WTC11 (cell line): ENCODE measurements around the gene ARCN1. TPM values are rescaled to one million over a fixed set of nuclear protein-coding genes. Genes with fewer than 3 reads are reported as not detected.

Experiments used
- ATAC-seq: fragments of 200-7000 bp; cut with Tn5 transposase; 2 replicates; pipeline ENCODE4 v1.10.0; 2021; ENCODE audit warnings: mild to moderate bottlenecking, moderate library complexity
- CTCF ChIA-PET: fragments of 300-600 bp; sonication (Branson Sonifier 250); formaldehyde crosslinking; loops from one replicate; lab custom pipeline; 2021; ENCODE audit warnings: antibody characterized with exemption; lab: Charles Lee
- POLR2A ChIA-PET: fragments of 350-600 bp; sonication (Branson Sonifier 250); formaldehyde crosslinking; loops from one replicate; lab custom pipeline; 2021; ENCODE audit warnings: antibody characterized with exemption; lab: Charles Lee
- DNase-seq: peaks from one replicate; pipeline ENCODE4 v3.0.0; 2021; ENCODE audit warnings: low spot score
- H3K27ac Mint-ChIP-seq: 2 replicates; pipeline ENCODE4 v1.8.0; 2021; ENCODE audit warnings: mixed read lengths
- H3K27me3 Mint-ChIP-seq: 2 replicates; pipeline ENCODE4 v1.8.0; 2021; ENCODE audit warnings: low read depth, mild to moderate bottlenecking, moderate library complexity, mixed read lengths
- H3K36me3 Mint-ChIP-seq: 2 replicates; pipeline ENCODE4 v1.8.0; 2021; ENCODE audit warnings: mixed read lengths
- H3K4me1 Mint-ChIP-seq: 2 replicates; pipeline ENCODE4 v1.8.0; 2022; ENCODE audit warnings: mixed read lengths
- H3K4me3 Mint-ChIP-seq: 2 replicates; pipeline ENCODE4 v1.8.0; 2021; ENCODE audit warnings: mild to moderate bottlenecking, moderate library complexity, mixed read lengths
- H3K9me3 Mint-ChIP-seq: 2 replicates; pipeline ENCODE4 v1.8.0; 2021; ENCODE audit warnings: mixed read lengths
- CBFB ChIP-seq: sonication (generic); formaldehyde crosslinking; IDR thresholded peaks from 2 replicates; pipeline ENCODE4 v1.8.1; 2022; ENCODE audit warnings: mild to moderate bottlenecking, low read depth, missing genetic modification reagents
- E2F4 ChIP-seq: sonication (generic); formaldehyde crosslinking; IDR thresholded peaks from 2 replicates; pipeline ENCODE4 v1.8.1; 2022; ENCODE audit warnings: low read depth, mild to moderate bottlenecking, moderate library complexity, missing genetic modification reagents, borderline replicate concordance
- ERG ChIP-seq: fragments of 250-450 bp; sonication (Bioruptor Pico); IDR thresholded peaks from 2 replicates; pipeline ENCODE4 v1.8.0; 2021; ENCODE audit warnings: mild to moderate bottlenecking
- FOXP1 ChIP-seq: sonication (generic); formaldehyde crosslinking; IDR thresholded peaks from 2 replicates; pipeline ENCODE4 v1.8.0; 2022; ENCODE audit warnings: missing genetic modification reagents, mild to moderate bottlenecking, moderate library complexity, borderline replicate concordance
- GRHL2 ChIP-seq: fragments of 250-450 bp; sonication (Bioruptor Pico); IDR thresholded peaks from 2 replicates; pipeline ENCODE4 v1.8.0; 2022; ENCODE audit warnings: mild to moderate bottlenecking, moderate library complexity; ENCODE audit not compliant: insufficient replicate concordance, severe bottlenecking
- JAZF1 ChIP-seq: fragments of 250-450 bp; sonication (Bioruptor Pico); IDR thresholded peaks from 2 replicates; pipeline ENCODE4 v1.9.0; 2021; ENCODE audit warnings: moderate library complexity, mild to moderate bottlenecking, inconsistent platforms
- KAT7 ChIP-seq: sonication (generic); formaldehyde crosslinking; IDR thresholded peaks from 2 replicates; pipeline ENCODE4 v1.8.1; 2023; ENCODE audit warnings: missing genetic modification reagents, mild to moderate bottlenecking, borderline replicate concordance
- MLX ChIP-seq: sonication (generic); formaldehyde crosslinking; IDR thresholded peaks from 2 replicates; pipeline ENCODE4 v1.8.1; 2023; ENCODE audit warnings: mild to moderate bottlenecking, missing genetic modification reagents, moderate library complexity
- MYBL2 ChIP-seq: sonication (generic); formaldehyde crosslinking; IDR thresholded peaks from 2 replicates; pipeline ENCODE4 v1.8.1; 2023; ENCODE audit warnings: mild to moderate bottlenecking, moderate library complexity, missing genetic modification reagents
- NFYB ChIP-seq: sonication (generic); formaldehyde crosslinking; conservative IDR thresholded peaks from 2 replicates; pipeline ENCODE4 v1.8.0; 2022; ENCODE audit warnings: low read depth, missing genetic modification reagents
- NR1H2 ChIP-seq: sonication (generic); formaldehyde crosslinking; IDR thresholded peaks from 2 replicates; pipeline ENCODE4 v1.9.0; 2021; ENCODE audit warnings: mild to moderate bottlenecking, moderate library complexity, missing genetic modification reagents
- NR3C1 ChIP-seq: sonication (generic); formaldehyde crosslinking; conservative IDR thresholded peaks from 2 replicates; pipeline ENCODE4 v1.8.1; 2023; ENCODE audit warnings: low read depth, mild to moderate bottlenecking, missing genetic modification reagents
- PRRX2 ChIP-seq: fragments of 250-450 bp; sonication (Bioruptor Pico); IDR thresholded peaks from 2 replicates; pipeline ENCODE4 v1.8.0; 2021; ENCODE audit warnings: mild to moderate bottlenecking
- RORB ChIP-seq: fragments of 250-450 bp; sonication (Bioruptor Pico); IDR thresholded peaks from 2 replicates; pipeline ENCODE4 v1.9.0; 2021; ENCODE audit warnings: mild to moderate bottlenecking
- SMAD4 ChIP-seq: sonication (generic); formaldehyde crosslinking; IDR thresholded peaks from 2 replicates; pipeline ENCODE4 v1.8.0; 2022; ENCODE audit warnings: mild to moderate bottlenecking, missing genetic modification reagents
- SP1 ChIP-seq: sonication (generic); formaldehyde crosslinking; conservative IDR thresholded peaks from 2 replicates; pipeline ENCODE4 v1.8.1; 2022; ENCODE audit warnings: missing genetic modification reagents
- TEAD4 ChIP-seq: sonication (generic); formaldehyde crosslinking; IDR thresholded peaks from 2 replicates; pipeline ENCODE4 v1.8.0; 2022; ENCODE audit warnings: mild to moderate bottlenecking, missing genetic modification reagents
- TP53 ChIP-seq: sonication (generic); formaldehyde crosslinking; IDR thresholded peaks from 2 replicates; pipeline ENCODE4 v1.8.1; 2023; ENCODE audit warnings: mild to moderate bottlenecking, missing genetic modification reagents
- ZNF121 ChIP-seq: sonication (generic); formaldehyde crosslinking; IDR thresholded peaks from 2 replicates; pipeline ENCODE4 v1.8.0; 2023; ENCODE audit warnings: missing genetic modification reagents
- ZNF232 ChIP-seq: sonication (generic); formaldehyde crosslinking; IDR thresholded peaks from 2 replicates; pipeline ENCODE4 v1.8.0; 2022; ENCODE audit warnings: mild to moderate bottlenecking, missing genetic modification reagents
- ZNF317 ChIP-seq: sonication (generic); formaldehyde crosslinking; IDR thresholded peaks from 2 replicates; pipeline ENCODE4 v1.8.1; 2023; ENCODE audit warnings: low read depth, mild to moderate bottlenecking, moderate library complexity, missing genetic modification reagents, borderline replicate concordance
- ZNF396 ChIP-seq: fragments of 250-450 bp; sonication (Bioruptor Pico); IDR thresholded peaks from 2 replicates; pipeline ENCODE4 v1.8.0; 2021; ENCODE audit warnings: mild to moderate bottlenecking, moderate library complexity, borderline replicate concordance
- ZNF416 ChIP-seq: fragments of 250-450 bp; sonication (Bioruptor Pico); IDR thresholded peaks from 2 replicates; pipeline ENCODE4 v1.9.0; 2021; ENCODE audit warnings: mild to moderate bottlenecking, inconsistent platforms
- ZNF512 ChIP-seq: sonication (generic); formaldehyde crosslinking; IDR thresholded peaks from 2 replicates; pipeline ENCODE4 v1.8.1; 2022; ENCODE audit warnings: missing genetic modification reagents, borderline replicate concordance
- total RNA-seq: library from RNA; stranded (reverse); gene quantifications from 3 replicates; pipeline ENCODE4 v1.2.3, GENCODE V29; 2021
- TF ChIP-seq, protein P1 (sequence below): sonication (generic); formaldehyde crosslinking; IDR thresholded peaks from 2 replicates; pipeline ENCODE4 v1.8.1; 2022; ENCODE audit warnings: mild to moderate bottlenecking, missing genetic modification reagents, moderate library complexity, borderline replicate concordance
- TF ChIP-seq, protein P2 (sequence below): sonication (generic); formaldehyde crosslinking; IDR thresholded peaks from 2 replicates; pipeline ENCODE4 v1.8.0; 2022; ENCODE audit warnings: mild to moderate bottlenecking, missing genetic modification reagents
- TF ChIP-seq, protein P3 (sequence below): sonication (generic); formaldehyde crosslinking; IDR thresholded peaks from 2 replicates; pipeline ENCODE4 v1.8.1; 2023; ENCODE audit warnings: mild to moderate bottlenecking, missing genetic modification reagents, moderate library complexity
- TF ChIP-seq, protein P4 (sequence below): sonication (generic); formaldehyde crosslinking; IDR thresholded peaks from 2 replicates; pipeline ENCODE4 v1.8.1; 2023; ENCODE audit warnings: mild to moderate bottlenecking, missing genetic modification reagents

ARCN1 gene
- total RNA-seq, 1 experiment from 2014 or later: 154 TPM

GRCh38 chr11:118610225-118610772, 38.1 kb downstream of the ARCN1 start (continued):
- TF ChIP-seq, protein P1, sequence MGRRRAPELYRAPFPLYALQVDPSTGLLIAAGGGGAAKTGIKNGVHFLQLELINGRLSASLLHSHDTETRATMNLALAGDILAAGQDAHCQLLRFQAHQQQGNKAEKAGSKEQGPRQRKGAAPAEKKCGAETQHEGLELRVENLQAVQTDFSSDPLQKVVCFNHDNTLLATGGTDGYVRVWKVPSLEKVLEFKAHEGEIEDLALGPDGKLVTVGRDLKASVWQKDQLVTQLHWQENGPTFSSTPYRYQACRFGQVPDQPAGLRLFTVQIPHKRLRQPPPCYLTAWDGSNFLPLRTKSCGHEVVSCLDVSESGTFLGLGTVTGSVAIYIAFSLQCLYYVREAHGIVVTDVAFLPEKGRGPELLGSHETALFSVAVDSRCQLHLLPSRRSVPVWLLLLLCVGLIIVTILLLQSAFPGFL (CRISPR knock-in tag): no peak
- TF ChIP-seq JAZF1 (no peak), SP1 (CRISPR knock-in tag) (no peak), NR3C1 (CRISPR knock-in tag) (no peak), ERG (CRISPR knock-in tag) (no peak), NFYB (CRISPR knock-in tag) (no peak), SMAD4 (CRISPR knock-in tag) (no peak), FOXP1 (CRISPR knock-in tag) (no peak), PRRX2 (CRISPR knock-in tag) (no peak), ZNF396 (CRISPR knock-in tag) (no peak)
- TF ChIP-seq, protein P2, sequence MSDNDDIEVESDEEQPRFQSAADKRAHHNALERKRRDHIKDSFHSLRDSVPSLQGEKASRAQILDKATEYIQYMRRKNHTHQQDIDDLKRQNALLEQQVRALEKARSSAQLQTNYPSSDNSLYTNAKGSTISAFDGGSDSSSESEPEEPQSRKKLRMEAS (CRISPR knock-in tag): no peak
- TF ChIP-seq, protein P3, sequence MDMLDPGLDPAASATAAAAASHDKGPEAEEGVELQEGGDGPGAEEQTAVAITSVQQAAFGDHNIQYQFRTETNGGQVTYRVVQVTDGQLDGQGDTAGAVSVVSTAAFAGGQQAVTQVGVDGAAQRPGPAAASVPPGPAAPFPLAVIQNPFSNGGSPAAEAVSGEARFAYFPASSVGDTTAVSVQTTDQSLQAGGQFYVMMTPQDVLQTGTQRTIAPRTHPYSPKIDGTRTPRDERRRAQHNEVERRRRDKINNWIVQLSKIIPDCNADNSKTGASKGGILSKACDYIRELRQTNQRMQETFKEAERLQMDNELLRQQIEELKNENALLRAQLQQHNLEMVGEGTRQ: no peak
- TF ChIP-seq, all 79 proteins: peak for 0

DNA sequence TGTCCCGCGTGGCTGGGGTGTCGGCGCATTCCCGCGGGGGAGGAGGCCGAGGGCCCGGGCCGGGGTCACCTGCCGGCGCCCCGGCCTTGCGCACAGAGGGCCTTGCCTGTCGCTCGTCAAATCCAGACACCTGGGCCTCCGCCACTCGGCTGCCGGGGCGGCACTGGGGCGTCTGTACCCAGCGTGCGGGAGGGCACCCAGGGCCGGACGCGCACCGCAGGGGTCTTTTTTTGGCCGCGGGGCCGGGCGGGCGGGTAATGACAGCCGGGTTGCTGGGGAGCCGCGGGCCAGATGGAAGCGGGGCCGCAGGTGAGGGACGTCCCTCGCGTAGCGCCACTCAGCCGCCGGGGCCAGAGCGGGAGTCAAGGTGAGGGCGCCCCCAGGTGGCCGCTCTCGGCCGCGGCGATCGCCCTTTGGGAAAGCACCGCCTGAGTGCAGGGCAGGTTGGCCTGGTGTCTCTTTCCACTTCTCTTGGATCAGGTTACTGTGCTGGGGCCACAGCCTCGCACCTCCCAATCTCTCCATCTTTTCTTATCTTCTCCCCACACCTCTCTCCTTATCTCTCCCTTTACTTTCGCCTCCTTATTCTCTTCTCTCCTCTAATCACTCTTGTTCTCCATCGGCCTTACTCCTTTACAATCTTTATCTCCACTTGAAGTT, 38.7 kb downstream of the ARCN1 start:
- peak; percentile 95 for DNase-seq
- H3K4me1 Mint-ChIP-seq: peaks cover 60% of the 10 kb centered on the region
- peak; percentile 41 for ATAC-seq
- H3K4me3 Mint-ChIP-seq: peak overlapping the region; percentile 57
- CTCF ChIA-PET: interaction anchor here (0.9 to 12.5 kb wide), 9 partner anchors 8 to 55 kb away, joined by 3 to 127 read pairs (median 13); no protein-coding TSS in a partner anchor
- H3K27ac Mint-ChIP-seq: no peak overlapping the region
- POLR2A ChIA-PET: interaction anchor here (1.2 kb wide), 2 partner anchors 14 to 24 kb away, joined by 3 to 5 read pairs; no protein-coding TSS in a partner anchor
- H3K9me3 Mint-ChIP-seq: no peaks in the 10 kb centered on the region
- no peaks in the 10 kb centered on the region; the same call in 1 of the 2 replicates for H3K36me3 Mint-ChIP-seq
- H3K27me3 Mint-ChIP-seq: peaks cover 62% of the 10 kb centered on the region
- TF ChIP-seq TP53 (0 out of 2 replicates have a peak, but pooled peaks have one; percentile 33), KAT7 (CRISPR knock-in tag) (0 out of 2 replicates have a peak, but pooled peaks have one; percentile 68), MLX (CRISPR knock-in tag) (no peak), ZNF121 (peak; percentile 100), NR1H2 (no peak), ZNF512 (no peak), CBFB (CRISPR knock-in tag) (no peak), E2F4 (no peak), MYBL2 (CRISPR knock-in tag) (no peak), GRHL2 (no peak), TEAD4 (CRISPR knock-in tag) (no peak), ZNF232 (CRISPR knock-in tag) (no peak), JAZF1 (no peak), NR3C1 (CRISPR knock-in tag) (no peak), RORB (CRISPR knock-in tag) (no peak), ZNF317 (CRISPR knock-in tag) (0 out of 2 replicates have a peak, but pooled peaks have one; percentile 8), ZNF416 (no peak)
- TF ChIP-seq, protein P4, sequence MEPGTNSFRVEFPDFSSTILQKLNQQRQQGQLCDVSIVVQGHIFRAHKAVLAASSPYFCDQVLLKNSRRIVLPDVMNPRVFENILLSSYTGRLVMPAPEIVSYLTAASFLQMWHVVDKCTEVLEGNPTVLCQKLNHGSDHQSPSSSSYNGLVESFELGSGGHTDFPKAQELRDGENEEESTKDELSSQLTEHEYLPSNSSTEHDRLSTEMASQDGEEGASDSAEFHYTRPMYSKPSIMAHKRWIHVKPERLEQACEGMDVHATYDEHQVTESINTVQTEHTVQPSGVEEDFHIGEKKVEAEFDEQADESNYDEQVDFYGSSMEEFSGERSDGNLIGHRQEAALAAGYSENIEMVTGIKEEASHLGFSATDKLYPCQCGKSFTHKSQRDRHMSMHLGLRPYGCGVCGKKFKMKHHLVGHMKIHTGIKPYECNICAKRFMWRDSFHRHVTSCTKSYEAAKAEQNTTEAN: peak; percentile 74; the same call in 1 of the 2 replicates
